MM.1S (cell line): ENCODE data around the gene WNT8B.

Experiments used
- EZH2phosphoT487 ChIP-seq: fragments of 300-600 bp; sonication (generic); IDR thresholded peaks from 2 replicates; pipeline ENCODE4 v1.6.1; 2018; ENCODE audit warnings: antibody characterized with exemption, low read length
- TF ChIP-seq, protein P1 (sequence below): fragments of 300-600 bp; sonication (generic); IDR thresholded peaks from 2 replicates; pipeline ENCODE4 v1.5.1; 2016; ENCODE audit warnings: antibody characterized with exemption, low read length, mixed read lengths

DNA sequence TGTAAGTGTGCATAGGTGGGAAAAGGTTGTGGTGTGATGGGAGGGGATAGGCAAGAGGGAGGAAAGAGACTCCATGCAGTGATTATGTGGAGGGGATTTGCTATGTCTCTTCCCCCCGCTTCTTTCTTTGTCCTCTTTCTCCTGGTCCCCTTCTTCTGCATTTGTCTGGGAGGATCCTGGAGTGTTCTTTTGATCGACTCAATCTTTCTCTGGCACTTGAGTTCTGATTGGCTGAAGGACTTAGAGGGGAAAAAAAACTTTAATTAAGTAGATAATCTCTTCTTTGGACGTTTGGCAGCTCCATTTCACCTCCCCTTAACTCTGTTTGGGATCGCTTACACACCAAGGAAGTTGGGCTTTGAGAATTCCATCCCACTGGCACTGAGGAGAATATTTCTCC lies at the start of gene WNT8B:
- TF ChIP-seq, protein P1, sequence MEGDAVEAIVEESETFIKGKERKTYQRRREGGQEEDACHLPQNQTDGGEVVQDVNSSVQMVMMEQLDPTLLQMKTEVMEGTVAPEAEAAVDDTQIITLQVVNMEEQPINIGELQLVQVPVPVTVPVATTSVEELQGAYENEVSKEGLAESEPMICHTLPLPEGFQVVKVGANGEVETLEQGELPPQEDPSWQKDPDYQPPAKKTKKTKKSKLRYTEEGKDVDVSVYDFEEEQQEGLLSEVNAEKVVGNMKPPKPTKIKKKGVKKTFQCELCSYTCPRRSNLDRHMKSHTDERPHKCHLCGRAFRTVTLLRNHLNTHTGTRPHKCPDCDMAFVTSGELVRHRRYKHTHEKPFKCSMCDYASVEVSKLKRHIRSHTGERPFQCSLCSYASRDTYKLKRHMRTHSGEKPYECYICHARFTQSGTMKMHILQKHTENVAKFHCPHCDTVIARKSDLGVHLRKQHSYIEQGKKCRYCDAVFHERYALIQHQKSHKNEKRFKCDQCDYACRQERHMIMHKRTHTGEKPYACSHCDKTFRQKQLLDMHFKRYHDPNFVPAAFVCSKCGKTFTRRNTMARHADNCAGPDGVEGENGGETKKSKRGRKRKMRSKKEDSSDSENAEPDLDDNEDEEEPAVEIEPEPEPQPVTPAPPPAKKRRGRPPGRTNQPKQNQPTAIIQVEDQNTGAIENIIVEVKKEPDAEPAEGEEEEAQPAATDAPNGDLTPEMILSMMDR: no peak
- TF ChIP-seq EZH2phosphoT487: no peak
